ENCODE results near the gene PTPRD. TPM values are rescaled to one million over a fixed set of nuclear protein-coding genes. Genes with fewer than 3 reads are reported as not detected.

The PTPRD gene
- total RNA-seq, 1 experiment from 2014 or later: not detected

DNA sequence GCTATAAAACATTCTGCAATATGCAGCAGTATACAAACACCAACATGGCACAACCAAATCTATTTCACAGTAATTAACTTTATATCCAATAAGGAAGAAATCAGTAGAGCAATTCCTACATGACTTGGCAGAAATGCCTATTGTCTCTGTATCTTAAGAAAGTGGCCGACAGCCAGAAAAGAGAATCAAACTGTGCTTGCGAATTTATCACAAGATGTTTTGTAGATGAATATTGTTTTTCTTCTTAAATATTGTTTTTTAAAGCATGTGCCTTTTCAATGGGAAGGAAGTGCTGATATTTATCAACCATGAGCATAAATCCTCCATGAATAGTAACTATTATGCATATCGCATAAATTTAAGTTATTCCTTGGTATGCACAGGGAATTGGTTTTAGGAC, 2311.5 kb downstream of the PTPRD start:
- no peaks in the 10 kb centered on the region for H3K9me3 ChIP-seq (ENCODE audit: control insufficient read depth, insufficient read depth, low read depth, low read length)
- no peak for DNase-seq (ENCODE audit: low read depth, low spot score)
- BruUV-seq (replicated peaks): no TSS peak
- H3K27ac ChIP-seq (ENCODE audit: low read length): no peak overlapping the region
- intact Hi-C loops (cut with micrococcal nuclease; ENCODE audit: unreplicated experiment): no loop called here
- H3K27me3 ChIP-seq (ENCODE audit: control insufficient read depth, insufficient read depth, low read length): no peaks in the 10 kb centered on the region
- POLR2A ChIA-PET: no interaction called here
- TF ChIP-seq CTCF (IDR thresholded peaks at IDR 0.05) (no peak), TCF7L2 (IDR thresholded peaks at IDR 0.05; ENCODE audit: low read depth, low read length) (no peak), SIN3A (IDR thresholded peaks at IDR 0.05; ENCODE audit: borderline replicate concordance, insufficient read depth, low read depth, low read length) (no peak), REST (IDR thresholded peaks at IDR 0.05; ENCODE audit: insufficient read depth in 1 of 2, low read depth in 2 of 2, low read length in 1 of 2) (no peak), POLR2AphosphoS5 (IDR thresholded peaks at IDR 0.05; ENCODE audit: low read depth, low read length) (no peak)
- no peak overlapping the region for H3K4me3 ChIP-seq (ENCODE audit: low read depth in 2 of 2, low read length in 2 of 2)
- CTCF ChIA-PET: no interaction called here
- H3K36me3 ChIP-seq (ENCODE audit: control insufficient read depth, insufficient read depth, low read length): no peaks in the 10 kb centered on the region
- H3K4me1 ChIP-seq (ENCODE audit: control insufficient read depth, insufficient read depth, low read length): no peaks in the 10 kb centered on the region
- no peak for ATAC-seq
- in situ Hi-C loops (cut with HindIII; ENCODE audit: low pct_unique_long_range_greater_than_20kb, low sequenced_read_pairs): no loop called here

DNA sequence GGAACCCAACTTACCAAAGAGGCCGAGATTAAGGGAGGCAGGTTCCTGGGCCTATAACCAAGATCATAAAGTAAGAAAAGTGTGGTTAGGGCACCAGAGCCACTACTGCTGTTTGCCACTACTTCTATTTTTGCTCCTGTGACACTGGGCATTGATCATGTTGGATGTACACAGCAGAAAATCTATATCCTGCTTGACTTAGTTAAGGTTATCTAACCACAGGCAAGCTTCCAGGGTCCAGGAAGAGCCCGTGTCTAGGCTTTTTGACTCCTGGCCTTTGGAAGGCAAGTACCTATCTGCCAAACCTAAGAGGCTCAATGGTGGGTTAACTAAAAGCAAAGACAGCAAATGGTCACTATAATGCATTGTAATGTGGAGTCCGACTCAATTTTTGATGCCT, 2315.8 kb downstream of the PTPRD start:
- no peak for ATAC-seq
- ChIA-PET CTCF (no interaction called here), POLR2A (no interaction called here)
- Histone ChIP-seq H3K4me1 (ENCODE audit: control insufficient read depth, insufficient read depth, low read length) (no peaks in the 10 kb centered on the region), H3K9me3 (ENCODE audit: control insufficient read depth, insufficient read depth, low read depth, low read length) (no peaks in the 10 kb centered on the region), H3K27ac (ENCODE audit: low read length) (no peak overlapping the region), H3K36me3 (ENCODE audit: control insufficient read depth, insufficient read depth, low read length) (no peaks in the 10 kb centered on the region), H3K27me3 (ENCODE audit: control insufficient read depth, insufficient read depth, low read length) (no peaks in the 10 kb centered on the region), H3K4me3 (ENCODE audit: low read depth in 2 of 2, low read length in 2 of 2) (no peak overlapping the region)
- no TSS peak for BruUV-seq (replicated peaks)
- TF ChIP-seq POLR2AphosphoS5 (IDR thresholded peaks at IDR 0.05; ENCODE audit: low read depth, low read length) (no peak), REST (IDR thresholded peaks at IDR 0.05; ENCODE audit: insufficient read depth in 1 of 2, low read depth in 2 of 2, low read length in 1 of 2) (no peak), TCF7L2 (IDR thresholded peaks at IDR 0.05; ENCODE audit: low read depth, low read length) (no peak), CTCF (IDR thresholded peaks at IDR 0.05) (no peak), SIN3A (IDR thresholded peaks at IDR 0.05; ENCODE audit: borderline replicate concordance, insufficient read depth, low read depth, low read length) (no peak)
- in situ Hi-C loops (cut with HindIII; ENCODE audit: low pct_unique_long_range_greater_than_20kb, low sequenced_read_pairs) (no loop called here), intact Hi-C loops (cut with micrococcal nuclease; ENCODE audit: unreplicated experiment) (no loop called here)
- DNase-seq (ENCODE audit: low read depth, low spot score): no peak
